Adrenal gland (tissue), 5 donors: Measurements from ENCODE around the gene MBP.

Source experiments
- CTCF ChIP-seq, 6 experiments: fragments of 450-650 bp in 4 of 6; fragments of 200-600 bp in 2 of 6; sonication (generic) in 1 of 6; IDR thresholded peaks; 1 replicate in 5 of 6; 2 replicates in 1 of 6; pipeline versions ENCODE4 v1.5.1 to v1.8.0; 2016 to 2021; ENCODE audit warnings: antibody characterized with exemption in 6 of 6, mild to moderate bottlenecking in 2 of 6, moderate library complexity in 1 of 6
- POLR2A ChIP-seq, 2 donors: fragments of 450-650 bp; IDR thresholded peaks; one replicate each; pipeline ENCODE4 v1.6.1; 2017; ENCODE audit warnings: antibody characterized with exemption in 2 of 2, mild to moderate bottlenecking in 2 of 2, moderate library complexity in 1 of 2
- donor health status: DM: no; HTN: no; CAD: no.

- no peak for TF ChIP-seq POLR2A (IDR thresholded peaks at IDR 0.05)
- TF ChIP-seq CTCF (IDR thresholded peaks at IDR 0.05), result no peak
Measured at GRCh38 chr18:76948345-76948744, 184.2 kb downstream of the MBP start.
